HUES6 (cell line): ENCODE results near the gene RNF130.

Experiments
- H3K27ac ChIP-seq: 2 replicates; pipeline ENCODE4 v1.7.0; 2013; ENCODE audit warnings: low read depth, mild to moderate bottlenecking, low read length, inconsistent platforms
- H3K27me3 ChIP-seq: 2 replicates; pipeline ENCODE4 v1.6.1; 2013; ENCODE audit warnings: low read length; ENCODE audit not compliant: control insufficient read depth, insufficient read depth
- H3K36me3 ChIP-seq: 2 replicates; pipeline ENCODE4 v1.6.1; 2013; ENCODE audit warnings: low read length; ENCODE audit not compliant: control insufficient read depth, insufficient read depth
- H3K4me1 ChIP-seq: 2 replicates; pipeline ENCODE4 v1.6.1; 2013; ENCODE audit warnings: low read length; ENCODE audit not compliant: control insufficient read depth, insufficient read depth
- H3K4me3 ChIP-seq: 2 replicates; pipeline ENCODE4 v1.5.1; 2013; ENCODE audit warnings: low read depth, low read length
- H3K9ac ChIP-seq: one replicate; pipeline ENCODE4 v1.6.1; 2013; ENCODE audit warnings: mild to moderate bottlenecking, low read length
- H3K9me3 ChIP-seq: 2 replicates; pipeline ENCODE4 v1.6.1; 2013; ENCODE audit warnings: low read depth, low read length; ENCODE audit not compliant: control insufficient read depth, insufficient read depth

Gene RNF130

GRCh38 chr5:179927824-179928223, 143.7 kb downstream of the RNF130 start:
- Histone ChIP-seq H3K27me3 (no peaks in the 10 kb centered on the region), H3K27ac (no peak overlapping the region), H3K9me3 (no peaks in the 10 kb centered on the region), H3K9ac (no peak overlapping the region), H3K4me1 (no peaks in the 10 kb centered on the region), H3K36me3 (no peaks in the 10 kb centered on the region), H3K4me3 (no peak overlapping the region)

GRCh38 chr5:179926657-179927056, 144.9 kb downstream of the RNF130 start:
- no peaks in the 10 kb centered on the region for H3K36me3 ChIP-seq
- no peaks in the 10 kb centered on the region for H3K27me3 ChIP-seq
- H3K27ac ChIP-seq: no peak overlapping the region
- no peaks in the 10 kb centered on the region for H3K4me1 ChIP-seq
- no peaks in the 10 kb centered on the region for H3K9me3 ChIP-seq
- no peak overlapping the region for H3K4me3 ChIP-seq
- H3K9ac ChIP-seq: no peak overlapping the region

GRCh38 chr5:179923436-179923835, 148.1 kb downstream of the RNF130 start:
- no peak overlapping the region for H3K27ac ChIP-seq

GRCh38 chr5:179920175-179920574, 151.4 kb downstream of the RNF130 start:
- Histone ChIP-seq H3K36me3 (no peaks in the 10 kb centered on the region), H3K9me3 (no peaks in the 10 kb centered on the region), H3K4me1 (peaks cover 8% of the 10 kb centered on the region), H3K27me3 (no peaks in the 10 kb centered on the region), H3K27ac (no peak overlapping the region), H3K4me3 (no peak overlapping the region), H3K9ac (no peak overlapping the region)

More at GRCh38 chr5:179923436-179923835, 148.1 kb downstream of the RNF130 start:
- Histone ChIP-seq H3K4me1 (no peaks in the 10 kb centered on the region), H3K9ac (no peak overlapping the region), H3K4me3 (no peak overlapping the region), H3K27me3 (no peaks in the 10 kb centered on the region), H3K9me3 (no peaks in the 10 kb centered on the region), H3K36me3 (no peaks in the 10 kb centered on the region)

- Histone ChIP-seq H3K4me3 (no peak overlapping the region), H3K27me3 (no peaks in the 10 kb centered on the region), H3K27ac (no peak overlapping the region), H3K36me3 (no peaks in the 10 kb centered on the region), H3K4me1 (peaks cover 8% of the 10 kb centered on the region), H3K9me3 (no peaks in the 10 kb centered on the region), H3K9ac (no peak overlapping the region)
Measured at GRCh38 chr5:179919487-179920060, 152.0 kb downstream of the RNF130 start.

GRCh38 chr5:179918742-179919486, 152.6 kb downstream of the RNF130 start:
- Histone ChIP-seq H3K27me3 (no peaks in the 10 kb centered on the region), H3K9me3 (no peaks in the 10 kb centered on the region), H3K4me1 (peaks cover 12% of the 10 kb centered on the region), H3K9ac (no peak overlapping the region), H3K27ac (no peak overlapping the region), H3K4me3 (no peak overlapping the region), H3K36me3 (no peaks in the 10 kb centered on the region)

- Histone ChIP-seq H3K27ac (no peak overlapping the region), H3K9ac (no peak overlapping the region), H3K27me3 (no peaks in the 10 kb centered on the region), H3K4me3 (no peak overlapping the region), H3K4me1 (peaks cover 12% of the 10 kb centered on the region), H3K36me3 (no peaks in the 10 kb centered on the region), H3K9me3 (no peaks in the 10 kb centered on the region)
Measured at GRCh38 chr5:179916523-179916922, 155.0 kb downstream of the RNF130 start.

GRCh38 chr5:179915406-179915935, 156.1 kb downstream of the RNF130 start:
- Histone ChIP-seq H3K9ac (no peak overlapping the region), H3K27ac (no peak overlapping the region), H3K36me3 (no peaks in the 10 kb centered on the region), H3K4me3 (no peak overlapping the region), H3K9me3 (no peaks in the 10 kb centered on the region), H3K4me1 (peaks cover 12% of the 10 kb centered on the region), H3K27me3 (no peaks in the 10 kb centered on the region)

GRCh38 chr5:179914032-179914755, 157.4 kb downstream of the RNF130 start:
- Histone ChIP-seq H3K4me3 (no peak overlapping the region), H3K27me3 (no peaks in the 10 kb centered on the region), H3K9me3 (no peaks in the 10 kb centered on the region), H3K36me3 (no peaks in the 10 kb centered on the region), H3K4me1 (peaks cover 12% of the 10 kb centered on the region), H3K9ac (no peak overlapping the region), H3K27ac (no peak overlapping the region)

GRCh38 chr5:179913461-179913860, 158.1 kb downstream of the RNF130 start:
- Histone ChIP-seq H3K9ac (no peak overlapping the region), H3K27ac (no peak overlapping the region), H3K4me1 (peaks cover 12% of the 10 kb centered on the region), H3K36me3 (no peaks in the 10 kb centered on the region), H3K4me3 (no peak overlapping the region), H3K27me3 (no peaks in the 10 kb centered on the region), H3K9me3 (no peaks in the 10 kb centered on the region)

- Histone ChIP-seq H3K27me3 (no peaks in the 10 kb centered on the region), H3K27ac (no peak overlapping the region), H3K9ac (no peak overlapping the region), H3K36me3 (no peaks in the 10 kb centered on the region), H3K4me1 (peaks cover 12% of the 10 kb centered on the region), H3K4me3 (no peak overlapping the region), H3K9me3 (no peaks in the 10 kb centered on the region)
Measured at GRCh38 chr5:179912951-179913350, 158.6 kb downstream of the RNF130 start.
